K562 (cell line): ENCODE measurements around the gene GARIN5B. TPM values are rescaled to one million over a fixed set of nuclear protein-coding genes. Genes with fewer than 3 reads are reported as not detected.

Experiments used
- ATAC-seq: fragments of 200-7000 bp; cut with Tn5 transposase; 3 replicates; pipeline ENCODE4 v1.9.1; 2020; ENCODE audit warnings: moderate library complexity
- BruUV-seq: library from RNA; stranded (reverse); fragments of 400-500 nt; replicated peaks from 2 replicates; lab custom pipeline; 2021; lab: Mats Ljungman, UMichigan
- CTCF ChIA-PET: fragments of 300-600 bp; formaldehyde crosslinking; extraction: SDS; loops from one replicate; lab custom pipeline; 2021; ENCODE audit warnings: low intra/inter-chr PET ratio; lab: Yijun Ruan, JAX
- POLR2A ChIA-PET: fragments of 300-600, 350-650 bp; sonication (Branson Sonifier 250); formaldehyde crosslinking; extraction: SDS; loops from one replicate; lab custom pipeline; 2021; ENCODE audit warnings: antibody characterized with exemption, inconsistent platforms; lab: Yijun Ruan, JAX
- DNase-seq, 4 experiments: peaks; one replicate each; pipeline versions ENCODE4 v3.0.0 to v3.0.0-alpha.2; 2011 to 2018; ENCODE audit warnings: low spot score in 3 of 4, mixed read lengths in 3 of 4; ENCODE audit errors: extremely low read depth in 1 of 4
- FAIRE-seq: peaks from 2 replicates; lab custom pipeline; 2011; peaks lifted over from hg19 to GRCh38; lab: Jason Lieb, UNC
- H2AFZ ChIP-seq: 2 replicates; pipeline ENCODE4 v1.6.0; 2011; ENCODE audit warnings: low read depth, low read length, control low read depth, inconsistent platforms
- H3K27ac ChIP-seq: fragments of 200-600 bp; 3 replicates; pipeline ENCODE4 v1.8.0; 2011; ENCODE audit warnings: low read depth, mild to moderate bottlenecking, control low read depth, inconsistent platforms, low read length, moderate library complexity, mixed read lengths; ENCODE audit errors: extremely low read depth
- H3K27me3 ChIP-seq, 2 experiments: fragments of 300-600 bp in 1 of 2; 2 replicates in 1 of 2; 3 replicates in 1 of 2; pipeline versions ENCODE4 v1.6.0 to v1.8.0; 2011; ENCODE audit warnings: inconsistent platforms in 2 of 2, low read length in 2 of 2, mild to moderate bottlenecking in 1 of 2, mixed read lengths in 1 of 2, moderate library complexity in 1 of 2; ENCODE audit not compliant: control insufficient read depth in 2 of 2, insufficient read depth in 2 of 2
- H3K36me3 ChIP-seq: fragments of 300-600 bp; 3 replicates; pipeline ENCODE4 v1.8.0; 2011; ENCODE audit warnings: mild to moderate bottlenecking, low read length, inconsistent platforms; ENCODE audit not compliant: control insufficient read depth, insufficient read depth
- H3K4me1 ChIP-seq, 2 experiments: fragments of 200-600 bp in 1 of 2; replicated peaks in 1 of 2; 2 replicates in 1 of 2; 3 replicates in 1 of 2; pipeline versions ENCODE4 v1.5.1 to v1.8.0; 2011; ENCODE audit warnings: inconsistent platforms in 2 of 2, low read length in 2 of 2, mild to moderate bottlenecking in 1 of 2, mixed read lengths in 1 of 2, moderate library complexity in 1 of 2; ENCODE audit not compliant: control insufficient read depth in 2 of 2, insufficient read depth in 2 of 2
- H3K4me2 ChIP-seq: 2 replicates; pipeline ENCODE4 v1.6.1; 2011; ENCODE audit warnings: low read length, control low read depth, inconsistent platforms, mixed read lengths; ENCODE audit not compliant: insufficient read depth
- H3K4me3 ChIP-seq: fragments of 200-600 bp; sonication (generic), shearing (Covaris generic); 2 replicates; pipeline ENCODE4 v1.5.1; 2016; ENCODE audit warnings: control low read depth, inconsistent platforms
- H3K79me2 ChIP-seq: fragments of 200-600 bp; 3 replicates; pipeline ENCODE4 v1.8.0; 2011; ENCODE audit warnings: low read length, inconsistent platforms; ENCODE audit not compliant: control insufficient read depth, insufficient read depth
- H3K9ac ChIP-seq, 2 experiments: 2 replicates each; pipeline versions ENCODE4 v1.6.0 to v1.6.1; 2011; ENCODE audit warnings: low read depth in 2 of 2, low read length in 2 of 2, control low read depth in 1 of 2, inconsistent platforms in 1 of 2, mild to moderate bottlenecking in 1 of 2, mixed read lengths in 1 of 2; ENCODE audit not compliant: insufficient read depth in 1 of 2
- H3K9me1 ChIP-seq: one replicate; pipeline ENCODE4 v1.6.0; 2011; ENCODE audit warnings: inconsistent platforms, mild to moderate bottlenecking, low read length, moderate library complexity; ENCODE audit not compliant: control insufficient read depth, insufficient read depth
- H3K9me3 ChIP-seq: replicated peaks from 2 replicates; pipeline ENCODE4 v1.5.1; 2011; ENCODE audit warnings: low read depth, low read length, inconsistent platforms; ENCODE audit not compliant: control insufficient read depth, insufficient read depth
- H4K20me1 ChIP-seq: replicated peaks from 2 replicates; pipeline ENCODE4 v1.6.1; 2011; ENCODE audit warnings: low read length, inconsistent platforms, mixed read lengths; ENCODE audit not compliant: control insufficient read depth, insufficient read depth
- NR2C2 ChIP-seq, 2 experiments: fragments of 200-800 bp in 1 of 2; sonication (Bioruptor generic) in 1 of 2; sonication (generic) in 1 of 2; formaldehyde crosslinking in 1 of 2; IDR thresholded peaks; 2 replicates each; pipeline versions ENCODE4 v1.6.1 to v1.8.0; 2016 to 2022; ENCODE audit warnings: mild to moderate bottlenecking in 1 of 2, missing compliant biosample characterization in 1 of 2, missing genetic modification characterization in 1 of 2, missing genetic modification reagents in 1 of 2
- POLR2G ChIP-seq: fragments of 200-400 bp; formaldehyde crosslinking; IDR thresholded peaks from 2 replicates; pipeline ENCODE4 v1.6.1; 2017; ENCODE audit warnings: low read depth, mild to moderate bottlenecking, antibody characterized with exemption, low read length, moderate library complexity
- TCF7L2 ChIP-seq: fragments of 150-350 bp; IDR thresholded peaks from 2 replicates; pipeline ENCODE4 v1.6.1; 2016; ENCODE audit warnings: low read depth, mild to moderate bottlenecking, low read length, moderate library complexity
- ZZZ3 ChIP-seq: fragments of 450-650 bp; IDR thresholded peaks from 2 replicates; pipeline ENCODE4 v1.6.1; 2016; ENCODE audit warnings: antibody characterized with exemption, mild to moderate bottlenecking, moderate library complexity
- WGBS: fragments of 100-300 bp; shearing (Covaris generic); methylation state at CpG from one replicate; pipeline ENCODE4 v1.1.6; 2016; ENCODE audit warnings: low coverage, mixed read lengths; ENCODE audit not compliant: insufficient coverage; ENCODE audit errors: missing lambda C conversion rate; 5-methylcytosine and 5-hydroxymethylcytosine counted together
- in situ Hi-C: fragments of 300-500 bp; cut with MboI; formaldehyde crosslinking; loops from 4 replicates; pipeline ENCODE4 v1.15.0; 2018; ENCODE audit warnings: inconsistent platforms, mixed read lengths
- intact Hi-C: fragments of 100-400 bp; cut with micrococcal nuclease; formaldehyde crosslinking; loops from 2 replicates; pipeline ENCODE4 v1.14.2; 2022
- polyA plus RNA-seq, 8 experiments: library from polyadenylated mRNA; depleted of rRNA in 4 of 8; stranded (reverse) in 5 of 8; unstranded in 3 of 8; fragments of >200 nt; fragmentation: Nextera tagmentation in 2 of 8; fragmentation: Illumina TruSeq in 1 of 8; extraction: Ambion mirVana in 2 of 8; extraction: Trizol in 1 of 8; gene quantifications; 2 replicates each; pipeline versions ENCODE4 v1.2.1 to v1.2.3, GENCODE V29; 2011 to 2014; ENCODE audit warnings: inconsistent platforms in 1 of 8, missing spikeins in 1 of 8
- total RNA-seq, 7 experiments: library from RNA; depleted of rRNA in 6 of 7; stranded (reverse); fragments of >200 nt in 6 of 7; fragmentation: Illumina TruSeq in 2 of 7; extraction: Trizol in 2 of 7; gene quantifications; 2 replicates each; pipeline versions ENCODE4 v1.2.1 to v1.2.3, GENCODE V29; 2011 to 2021; ENCODE audit warnings: low replicate concordance in 1 of 7
- TF ChIP-seq, protein P1 (sequence below): fragments of 250-450 bp; sonication (Bioruptor Pico); IDR thresholded peaks from 2 replicates; pipeline ENCODE4 v1.4.0; 2020; ENCODE audit warnings: mild to moderate bottlenecking, moderate library complexity, borderline replicate concordance
- TF ChIP-seq, protein P2 (sequence below): sonication (generic); formaldehyde crosslinking; IDR thresholded peaks from 2 replicates; pipeline ENCODE4 v1.5.0; 2020; ENCODE audit warnings: missing genetic modification reagents

Gene GARIN5B
- total and polyA plus RNA-seq, 9 of the 15 experiments (the other 6 are each of a cell fraction or from before 2014, with no cell fraction given): not detected

DNA sequence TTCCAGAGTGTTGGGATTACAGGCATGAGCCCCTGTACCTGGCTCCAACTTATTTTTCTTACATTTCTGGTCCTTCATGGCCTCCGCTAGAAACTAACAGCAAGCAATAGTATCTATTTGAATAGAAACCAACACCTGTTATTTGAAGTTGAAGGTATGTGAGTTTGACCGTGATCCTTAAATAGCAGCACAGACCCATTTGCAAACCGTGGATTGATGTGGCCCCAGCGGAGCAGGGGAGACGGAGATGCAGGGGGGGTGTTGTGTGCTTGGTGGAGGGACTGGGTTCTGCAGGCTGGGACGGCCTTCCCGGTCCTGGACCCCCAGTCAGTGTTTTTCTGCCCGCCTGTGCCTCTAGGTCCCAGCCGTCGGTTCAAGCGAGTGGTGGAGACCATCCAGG lies 54.8 kb downstream of the GARIN5B start:
- in situ Hi-C loops: no loop called here
- 70% methylated on average over 7 of the region's 11 CpGs for WGBS
- Histone ChIP-seq H3K4me2 (no peak overlapping the region), H3K27ac (no peak overlapping the region), H3K36me3 (peaks cover 5% of the 10 kb centered on the region; the same call in 1 of the 3 replicates), H3K9me3 (no peaks in the 10 kb centered on the region; the same call in 1 of the 2 replicates), H3K4me3 (no peak overlapping the region)
- DNase-seq (no peak), FAIRE-seq (no peak)
- TF ChIP-seq ZZZ3: no peak
- TF ChIP-seq NR2C2 (CRISPR knock-in tag; IDR thresholded peaks at IDR 0.05): no peak
- no peak for TF ChIP-seq NR2C2 (tag; IDR thresholded peaks at IDR 0.05)
- TF ChIP-seq, protein P1, sequence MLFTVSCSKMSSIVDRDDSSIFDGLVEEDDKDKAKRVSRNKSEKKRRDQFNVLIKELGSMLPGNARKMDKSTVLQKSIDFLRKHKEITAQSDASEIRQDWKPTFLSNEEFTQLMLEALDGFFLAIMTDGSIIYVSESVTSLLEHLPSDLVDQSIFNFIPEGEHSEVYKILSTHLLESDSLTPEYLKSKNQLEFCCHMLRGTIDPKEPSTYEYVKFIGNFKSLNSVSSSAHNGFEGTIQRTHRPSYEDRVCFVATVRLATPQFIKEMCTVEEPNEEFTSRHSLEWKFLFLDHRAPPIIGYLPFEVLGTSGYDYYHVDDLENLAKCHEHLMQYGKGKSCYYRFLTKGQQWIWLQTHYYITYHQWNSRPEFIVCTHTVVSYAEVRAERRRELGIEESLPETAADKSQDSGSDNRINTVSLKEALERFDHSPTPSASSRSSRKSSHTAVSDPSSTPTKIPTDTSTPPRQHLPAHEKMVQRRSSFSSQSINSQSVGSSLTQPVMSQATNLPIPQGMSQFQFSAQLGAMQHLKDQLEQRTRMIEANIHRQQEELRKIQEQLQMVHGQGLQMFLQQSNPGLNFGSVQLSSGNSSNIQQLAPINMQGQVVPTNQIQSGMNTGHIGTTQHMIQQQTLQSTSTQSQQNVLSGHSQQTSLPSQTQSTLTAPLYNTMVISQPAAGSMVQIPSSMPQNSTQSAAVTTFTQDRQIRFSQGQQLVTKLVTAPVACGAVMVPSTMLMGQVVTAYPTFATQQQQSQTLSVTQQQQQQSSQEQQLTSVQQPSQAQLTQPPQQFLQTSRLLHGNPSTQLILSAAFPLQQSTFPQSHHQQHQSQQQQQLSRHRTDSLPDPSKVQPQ (CRISPR knock-in tag): no peak
- TF ChIP-seq TCF7L2: no peak
- TF ChIP-seq, protein P2, sequence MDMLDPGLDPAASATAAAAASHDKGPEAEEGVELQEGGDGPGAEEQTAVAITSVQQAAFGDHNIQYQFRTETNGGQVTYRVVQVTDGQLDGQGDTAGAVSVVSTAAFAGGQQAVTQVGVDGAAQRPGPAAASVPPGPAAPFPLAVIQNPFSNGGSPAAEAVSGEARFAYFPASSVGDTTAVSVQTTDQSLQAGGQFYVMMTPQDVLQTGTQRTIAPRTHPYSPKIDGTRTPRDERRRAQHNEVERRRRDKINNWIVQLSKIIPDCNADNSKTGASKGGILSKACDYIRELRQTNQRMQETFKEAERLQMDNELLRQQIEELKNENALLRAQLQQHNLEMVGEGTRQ (CRISPR knock-in tag): no peak
- TF ChIP-seq POLR2G: 0 out of 2 replicates have a peak, but pooled peaks have one; percentile 24
- TF ChIP-seq, all 486 proteins: peak for 1
- Histone ChIP-seq H3K9ac (peak overlapping the region in 1 of 2 experiments; percentile 40; a peak in 1 of 4 replicates), H3K9me1 (no peaks in the 10 kb centered on the region), H3K79me2 (no peaks in the 10 kb centered on the region), H3K27me3 (no peaks in the 10 kb centered on the region), H3K4me1 (peaks cover 0 to 47% of the 10 kb centered on the region in 2 experiments; a peak in 3 of 5 replicates), H4K20me1 (no peaks in the 10 kb centered on the region), H2AFZ (no peak overlapping the region)
- ATAC-seq: no peak
- ChIA-PET CTCF (no interaction called here), POLR2A (no interaction called here)
- intact Hi-C loops: no loop called here
- no TSS peak for BruUV-seq
